Esophagus (tissue), 2 donors: Measurements from ENCODE around the gene RMI1. TPM values are rescaled to one million over a fixed set of nuclear protein-coding genes. Genes with fewer than 3 reads are reported as not detected.

Source experiments
- H3K27ac ChIP-seq, 2 donors: one replicate each; pipeline ENCODE4 v1.5.1; 2013; ENCODE audit warnings: low read depth in 2 of 2, mild to moderate bottlenecking in 2 of 2, inconsistent platforms in 1 of 2, low read length in 1 of 2, moderate library complexity in 1 of 2
- H3K27me3 ChIP-seq, 2 donors: one replicate each; pipeline ENCODE4 v1.6.1; 2013; ENCODE audit warnings: low read length in 2 of 2, control low read depth in 1 of 2, mild to moderate bottlenecking in 1 of 2; ENCODE audit not compliant: insufficient read depth in 2 of 2, control insufficient read depth in 1 of 2
- H3K36me3 ChIP-seq, 2 donors: one replicate each; pipeline ENCODE4 v1.6.1; 2013; ENCODE audit warnings: low read length in 1 of 2; ENCODE audit not compliant: control insufficient read depth in 2 of 2, insufficient read depth in 2 of 2
- H3K4me1 ChIP-seq, 2 donors: one replicate each; pipeline ENCODE4 v1.6.1; 2013; ENCODE audit warnings: low read length in 1 of 2; ENCODE audit not compliant: control insufficient read depth in 2 of 2, insufficient read depth in 2 of 2
- H3K4me3 ChIP-seq, 2 donors: one replicate each; pipeline ENCODE4 v1.5.1; 2013; ENCODE audit warnings: low read length in 2 of 2, mild to moderate bottlenecking in 2 of 2, low read depth in 1 of 2, moderate library complexity in 1 of 2
- H3K9me3 ChIP-seq, 2 donors: one replicate each; pipeline ENCODE4 v1.6.1; 2013; ENCODE audit warnings: mild to moderate bottlenecking in 2 of 2, low read depth in 1 of 2, low read length in 1 of 2, moderate library complexity in 1 of 2; ENCODE audit not compliant: control insufficient read depth in 2 of 2, insufficient read depth in 1 of 2
- WGBS, 2 donors: extraction: QIAGEN DNeasy Blood & Tissue Kit; methylation state at CpG; one replicate each; pipeline ENCODE4 v1.1.7; 2013; 5-methylcytosine and 5-hydroxymethylcytosine counted together
- polyA plus RNA-seq, 2 donors: library from polyadenylated mRNA; stranded (reverse); fragments of 200-250 nt; gene quantifications; one replicate each; pipeline ENCODE4 v1.2.3, GENCODE V29; 2013
- donor health status: healthy with polysubstance abuse.
- donor health status: Bipolar disorder and iron deficiency.

RMI1 gene
- polyA plus RNA-seq, 2 donors: 2.3 to 3.6 TPM

- H3K36me3 ChIP-seq: no peaks in the 10 kb centered on the region
- H3K27me3 ChIP-seq: no peaks in the 10 kb centered on the region
- H3K9me3 ChIP-seq: no peaks in the 10 kb centered on the region
- H3K27ac ChIP-seq: no peak overlapping the region
- H3K4me1 ChIP-seq: no peaks in the 10 kb centered on the region
- H3K4me3 ChIP-seq: no peak overlapping the region
Measured at GRCh38 chr9:83992901-83993300, 12.3 kb downstream of the RMI1 start.

DNA sequence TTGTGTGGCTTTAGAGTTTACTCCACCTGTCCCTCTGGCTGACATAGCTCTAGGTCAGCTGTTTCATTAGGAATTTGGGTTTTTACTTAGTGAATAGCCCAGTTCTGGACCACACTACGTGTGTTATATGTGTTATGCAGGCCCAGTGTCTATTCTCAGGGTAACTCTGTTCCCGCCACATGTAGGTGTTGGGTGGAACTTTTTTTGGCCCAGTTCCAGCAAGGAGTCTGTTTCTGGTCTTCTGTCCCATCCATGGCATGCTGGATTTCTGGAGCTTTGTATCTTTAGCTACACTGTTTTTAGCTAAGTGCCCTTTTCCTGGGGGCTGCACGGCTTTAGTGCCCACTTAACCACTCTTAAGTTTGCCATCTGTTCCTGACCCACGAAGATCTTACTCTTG lies 15.5 kb downstream of the RMI1 start:
- Histone ChIP-seq H3K27me3 (no peaks in the 10 kb centered on the region), H3K36me3 (no peaks in the 10 kb centered on the region), H3K9me3 (no peaks in the 10 kb centered on the region), H3K4me3 (no peak overlapping the region), H3K27ac (no peak overlapping the region), H3K4me1 (no peaks in the 10 kb centered on the region)
- 92 to 93% methylated on average over 4 of the region's 4 CpGs for WGBS, 2 donors

DNA sequence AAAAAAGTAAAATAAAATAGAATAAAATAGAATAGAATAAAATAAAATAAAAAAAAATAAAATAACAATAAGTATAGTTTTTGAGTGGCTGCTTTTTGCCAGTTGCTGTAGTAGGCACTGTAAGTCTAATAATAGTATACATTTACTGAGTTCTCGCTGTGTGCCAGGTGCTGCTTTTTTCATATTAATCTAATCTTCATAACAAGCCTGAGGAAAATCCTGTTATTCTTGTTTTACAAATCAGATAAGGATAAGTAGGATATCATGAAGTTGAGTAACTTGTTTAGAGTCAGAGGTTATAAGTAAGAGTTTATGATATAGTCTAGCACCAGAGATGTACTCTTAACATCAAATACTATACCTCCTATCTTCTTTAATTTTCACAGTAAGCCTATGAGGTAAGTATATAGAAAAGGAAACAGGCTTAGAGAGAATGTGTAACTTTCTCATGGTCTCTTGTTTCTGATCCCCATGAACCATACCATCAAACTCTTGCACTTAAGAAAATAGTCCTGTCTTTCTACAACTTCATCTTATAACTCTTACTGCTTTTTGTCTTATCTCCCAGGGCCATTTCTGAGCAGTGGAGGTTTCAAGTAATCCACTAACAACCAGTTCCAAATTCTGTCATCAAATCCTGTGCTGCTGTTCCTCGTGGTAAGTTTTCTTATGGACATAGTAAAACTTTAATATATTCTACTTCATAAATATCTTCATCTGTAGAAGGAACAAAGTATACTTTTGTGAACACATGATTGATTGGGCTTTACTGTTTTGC lies 18.7 kb downstream of the RMI1 start:
- H3K4me3 ChIP-seq: no peak overlapping the region
- no peaks in the 10 kb centered on the region for H3K36me3 ChIP-seq
- H3K27me3 ChIP-seq: no peaks in the 10 kb centered on the region
- 52 to 68% methylated on average over 2 of the region's 2 CpGs for WGBS, 2 donors
- H3K4me1 ChIP-seq: no peaks in the 10 kb centered on the region
- H3K27ac ChIP-seq: no peak overlapping the region
- no peaks in the 10 kb centered on the region for H3K9me3 ChIP-seq

- no peaks in the 10 kb centered on the region for H3K4me1 ChIP-seq
- no peak overlapping the region for H3K27ac ChIP-seq
- 86 to 92% methylated on average over 3 of the region's 3 CpGs for WGBS, 2 donors
- H3K4me3 ChIP-seq: no peak overlapping the region
- H3K27me3 ChIP-seq: no peaks in the 10 kb centered on the region
- H3K9me3 ChIP-seq: no peaks in the 10 kb centered on the region
- H3K36me3 ChIP-seq: peaks cover 0 to 3% of the 10 kb centered on the region in 2 donors
Measured at GRCh38 chr9:84000186-84000585, 19.6 kb downstream of the RMI1 start.

DNA sequence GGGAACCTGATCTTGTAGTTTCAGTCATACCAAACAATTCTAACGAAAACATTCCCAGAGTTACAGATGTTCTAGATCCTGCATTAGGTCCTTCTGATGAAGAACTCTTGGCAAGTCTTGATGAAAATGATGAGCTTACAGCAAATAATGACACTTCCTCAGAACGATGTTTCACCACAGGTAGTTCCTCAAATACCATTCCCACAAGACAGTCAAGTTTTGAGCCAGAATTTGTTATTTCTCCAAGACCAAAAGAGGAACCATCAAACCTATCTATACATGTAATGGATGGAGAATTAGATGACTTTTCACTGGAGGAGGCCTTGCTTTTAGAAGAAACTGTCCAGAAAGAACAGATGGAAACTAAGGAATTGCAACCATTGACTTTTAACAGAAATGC lies 21.0 kb downstream of the RMI1 start:
- H3K4me3 ChIP-seq: no peak overlapping the region
- no peaks in the 10 kb centered on the region for H3K4me1 ChIP-seq
- peaks cover 0 to 3% of the 10 kb centered on the region in 2 donors for H3K36me3 ChIP-seq
- H3K27ac ChIP-seq: no peak overlapping the region
- H3K9me3 ChIP-seq: no peaks in the 10 kb centered on the region
- 89 to 91% methylated on average over 2 of the region's 2 CpGs for WGBS, 2 donors
- H3K27me3 ChIP-seq: no peaks in the 10 kb centered on the region

GRCh38 chr9:84002344-84002743 lies 21.7 kb downstream of the RMI1 start:
- Histone ChIP-seq H3K9me3 (no peaks in the 10 kb centered on the region), H3K4me3 (no peak overlapping the region), H3K27me3 (no peaks in the 10 kb centered on the region), H3K4me1 (no peaks in the 10 kb centered on the region), H3K36me3 (peaks cover 0 to 3% of the 10 kb centered on the region in 2 donors), H3K27ac (no peak overlapping the region)

DNA sequence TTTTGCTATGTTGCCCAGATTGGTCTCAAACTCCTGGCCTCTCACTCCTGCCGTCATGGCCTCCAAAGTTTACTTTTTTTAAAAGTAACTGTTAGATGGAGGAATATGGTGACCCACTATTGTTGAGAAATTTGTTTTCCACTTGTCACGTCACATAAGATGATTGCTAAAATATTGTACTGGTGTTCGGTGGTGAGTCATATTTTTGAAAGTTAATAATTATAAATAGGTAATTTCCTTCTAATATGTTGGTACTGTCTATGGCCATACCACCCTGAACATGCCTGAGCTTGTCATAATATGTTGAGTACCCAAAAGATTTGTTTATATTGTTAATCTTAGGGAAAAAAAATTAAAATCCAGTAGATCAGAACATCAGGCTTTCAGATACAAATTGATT lies 22.6 kb downstream of the RMI1 start:
- WGBS, 2 donors: 86 to 90% methylated on average over 3 of the region's 3 CpGs
- H3K36me3 ChIP-seq: peaks cover 0 to 3% of the 10 kb centered on the region in 2 donors

DNA sequence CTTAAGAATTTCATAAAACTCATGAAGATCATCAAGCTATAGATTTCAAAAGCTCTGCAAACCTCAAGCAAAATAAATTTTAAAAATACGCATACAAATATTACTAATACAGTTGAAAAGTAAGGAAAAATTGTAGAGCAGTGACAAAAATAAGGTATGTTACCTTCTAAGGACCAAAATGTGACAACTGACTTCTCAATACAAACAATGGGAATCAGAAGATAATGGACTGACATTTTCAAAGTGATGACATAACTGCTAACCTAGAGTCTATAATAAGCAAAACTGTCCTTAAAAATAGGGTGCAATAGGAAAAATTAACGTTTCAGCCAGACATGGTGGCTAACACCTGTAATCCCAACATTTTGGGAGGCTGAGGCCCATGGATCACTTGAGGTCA lies 27.1 kb downstream of the RMI1 start:
- H3K27me3 ChIP-seq: no peaks in the 10 kb centered on the region
- 92 to 98% methylated on average over 2 of the region's 2 CpGs for WGBS, 2 donors

More for the DNA sequence above, 22.6 kb downstream of the RMI1 start:
- no peak overlapping the region for H3K27ac ChIP-seq
- H3K27me3 ChIP-seq: no peaks in the 10 kb centered on the region
- no peaks in the 10 kb centered on the region for H3K4me1 ChIP-seq
- H3K4me3 ChIP-seq: no peak overlapping the region
- H3K9me3 ChIP-seq: no peaks in the 10 kb centered on the region

DNA sequence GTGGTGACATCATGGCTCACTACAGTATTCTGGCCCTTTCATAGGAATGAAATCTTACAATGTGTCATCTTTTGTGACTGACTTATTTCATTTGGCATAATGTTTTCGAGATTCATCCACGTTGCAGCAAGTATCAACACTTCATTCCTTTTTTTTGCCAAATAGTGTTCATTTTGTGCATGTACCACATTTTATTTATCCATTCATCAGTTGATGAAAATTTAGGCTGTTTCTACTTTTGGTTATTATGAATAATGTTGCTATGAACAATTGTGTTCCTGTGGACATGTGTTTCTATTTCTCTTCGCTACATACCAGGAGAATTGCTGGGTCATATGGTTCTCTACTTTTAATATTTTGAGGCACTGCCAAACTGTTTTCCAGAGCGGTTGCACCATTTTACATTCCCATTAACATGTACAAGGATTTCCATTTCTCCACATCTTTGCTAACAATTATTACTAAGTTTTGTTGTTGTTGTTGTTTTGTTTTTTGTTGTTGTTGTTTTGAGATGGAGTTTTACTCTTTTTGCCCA lies 43.5 kb downstream of the RMI1 start:
- H3K4me1 ChIP-seq: no peaks in the 10 kb centered on the region
- no peak overlapping the region for H3K4me3 ChIP-seq
- no peaks in the 10 kb centered on the region for H3K9me3 ChIP-seq
- no peaks in the 10 kb centered on the region for H3K36me3 ChIP-seq
- WGBS, 2 donors: 62 to 90% methylated on average over 4 of the region's 4 CpGs
- H3K27ac ChIP-seq: no peak overlapping the region
- H3K27me3 ChIP-seq: no peaks in the 10 kb centered on the region

More for the DNA sequence above, 27.1 kb downstream of the RMI1 start:
- peaks cover 0 to 3% of the 10 kb centered on the region in 2 donors for H3K36me3 ChIP-seq
- no peaks in the 10 kb centered on the region for H3K4me1 ChIP-seq
- no peak overlapping the region for H3K27ac ChIP-seq
- H3K4me3 ChIP-seq: no peak overlapping the region
- no peaks in the 10 kb centered on the region for H3K9me3 ChIP-seq

- 76 to 89% methylated on average over 4 of the region's 4 CpGs for WGBS, 2 donors
- no peak overlapping the region for H3K4me3 ChIP-seq
Measured at GRCh38 chr9:84027201-84027600, 46.6 kb downstream of the RMI1 start.

More at GRCh38 chr9:84027201-84027600, 46.6 kb downstream of the RMI1 start:
- no peaks in the 10 kb centered on the region for H3K4me1 ChIP-seq
- no peaks in the 10 kb centered on the region for H3K27me3 ChIP-seq
- H3K36me3 ChIP-seq: no peaks in the 10 kb centered on the region
- no peaks in the 10 kb centered on the region for H3K9me3 ChIP-seq
- no peak overlapping the region for H3K27ac ChIP-seq
